Left cardiac atrium (tissue), 4 donors: Measurements from ENCODE around the gene RLF. TPM values are rescaled to one million over a fixed set of nuclear protein-coding genes. Genes with fewer than 3 reads are reported as not detected.
"Not testable (repeated sequence)": the region's sequence is repeated elsewhere in the genome, so short reads cannot be mapped to it uniquely, and the experiment has no call there.

Experiments used
- ATAC-seq, 2 donors: fragments of 200-7000 bp; cut with Tn5 transposase; one replicate each; pipeline ENCODE4 v1.9.1; 2020; ENCODE audit warnings: mild to moderate bottlenecking in 2 of 2, moderate library complexity in 2 of 2
- DNase-seq: peaks from one replicate; pipeline ENCODE4 v3.0.0-alpha.2; 2020
- intact Hi-C, 2 donors: fragments of 100-400 bp; cut with DNase I; formaldehyde crosslinking; loops; one replicate each; pipeline versions ENCODE4 v1.14.1 to v1.15.1; 2022 to 2023
- total RNA-seq, 2 donors: library from RNA; stranded (reverse); fragmentation: NEBNext Ultra II Directional; extraction: Animal tissue kit (Norgen Biotek cat#: 25700); gene quantifications; one replicate each; pipeline ENCODE4 v1.2.1, GENCODE V29; 2021
- donor health status: DM: no; HTN: yes; CAD: no.
- donor health status: DM: no; HTN: yes; CAD: no; lungs with severe emphysema.
- donor health status: DM: yes; HTN: yes; CAD: no.
- donor health status: Dilated cardiomyopathy.

Gene RLF
- total RNA-seq, 2 donors from 2014 or later = 11.7 to 13.9 TPM

DNA sequence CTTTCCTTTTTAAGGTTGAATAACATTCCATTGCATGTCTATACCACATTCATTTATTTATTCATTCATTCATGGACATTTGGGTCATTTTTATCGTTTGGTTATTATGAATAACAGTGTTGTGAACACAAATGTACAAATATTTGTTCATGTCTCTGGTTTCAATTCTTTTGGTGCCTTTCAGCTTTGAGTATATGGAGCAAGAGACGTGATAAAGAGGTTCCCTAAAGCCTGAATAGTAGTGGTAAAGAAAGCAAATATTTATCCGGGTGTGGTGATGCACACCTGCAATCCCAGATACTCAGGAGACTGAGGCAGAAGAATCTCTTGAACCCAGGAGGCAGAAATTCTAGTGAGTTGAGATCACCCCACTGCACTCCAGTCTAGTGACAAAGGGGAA is 5.3 kb upstream of the RLF start:
- intact Hi-C loops = no loop called here
- DNase-seq (no peak), ATAC-seq (no peak)

DNA sequence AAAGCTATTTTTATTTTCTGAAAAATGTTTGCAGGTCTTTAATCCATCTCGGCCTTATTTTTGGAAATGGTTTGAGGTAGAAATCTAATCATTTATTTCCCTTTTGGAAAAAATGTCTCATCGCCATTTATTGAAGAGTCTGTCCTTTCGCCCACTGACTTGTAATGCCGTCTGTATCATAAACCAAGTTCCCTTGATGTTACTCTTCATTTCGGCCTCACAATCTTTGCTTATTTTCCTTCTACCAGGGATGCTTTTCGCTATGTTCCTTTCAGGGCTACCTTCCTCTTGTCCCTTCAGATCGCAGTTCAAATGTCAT is 422 bp upstream of the RLF start:
- intact Hi-C loops = no loop called here
- ATAC-seq (no peak), DNase-seq (no peak)

- intact Hi-C loops = no loop called here
- ATAC-seq (peak in 1 of 2 donors; percentile 42), DNase-seq (no peak)
These were observed 756 bp downstream of the RLF start for GRCh38 chr1:40161888-40162397.

- DNase-seq = no peak
- intact Hi-C loops = no loop called here
- no peak for ATAC-seq
These were observed 1.7 kb downstream of the RLF start for GRCh38 chr1:40162753-40163441.

DNA sequence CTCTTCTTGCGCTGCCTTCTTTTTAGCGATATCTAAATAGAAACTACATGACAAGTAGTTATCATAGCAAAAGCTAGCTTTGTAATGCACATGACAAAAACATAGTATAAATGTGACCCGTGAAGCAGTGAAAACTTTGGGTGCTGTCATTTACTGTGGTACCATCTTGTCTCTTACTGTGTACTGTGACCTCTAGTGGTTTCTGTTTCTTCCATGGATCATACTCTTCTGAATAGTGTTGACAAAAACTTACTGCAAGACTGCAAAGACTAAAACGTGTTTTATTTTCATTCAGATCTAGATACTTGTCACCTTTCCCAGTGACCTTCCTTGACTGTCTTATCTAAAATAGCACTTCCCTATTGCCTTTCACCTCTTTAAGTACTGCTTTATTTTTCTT is 6.1 kb downstream of the RLF start:
- DNase-seq (no peak), ATAC-seq (no peak)
- intact Hi-C loops = no loop called here

DNA sequence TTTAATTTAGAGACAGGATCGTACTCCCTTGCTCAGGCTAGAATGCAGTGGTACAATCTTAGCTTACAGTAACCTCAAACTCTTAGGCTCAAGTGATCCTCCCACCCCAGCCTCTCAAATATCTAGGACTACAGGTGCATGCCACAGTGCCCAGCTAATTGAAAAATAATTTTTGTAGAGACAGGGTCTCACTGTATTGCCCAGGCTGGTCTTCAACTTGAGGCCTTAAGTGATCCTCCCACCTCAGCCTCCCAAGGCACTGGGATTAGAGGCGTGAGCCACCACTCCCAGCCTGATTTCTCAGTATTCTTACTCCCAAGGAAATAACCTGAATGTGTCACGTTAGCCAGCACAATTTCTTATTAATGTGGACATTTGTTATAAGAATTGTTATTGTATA is 9.8 kb downstream of the RLF start:
- ATAC-seq = no peak
- no peak for DNase-seq
- intact Hi-C loops = no loop called here

- ATAC-seq (no peak), DNase-seq (no peak)
- intact Hi-C loops = no loop called here
These were observed 13.6 kb downstream of the RLF start for GRCh38 chr1:40174788-40175187.

GRCh38 chr1:40176989-40177388 is 15.8 kb downstream of the RLF start:
- intact Hi-C loops, ATAC-seq, DNase-seq: not testable (repeated sequence)

GRCh38 chr1:40178200-40178599 is 17.0 kb downstream of the RLF start:
- no peak for DNase-seq
- no peak for ATAC-seq
- intact Hi-C loops = no loop called here

- ATAC-seq = no peak
- DNase-seq = no peak
- intact Hi-C loops = no loop called here
These were observed 18.4 kb downstream of the RLF start for GRCh38 chr1:40179496-40180089.

GRCh38 chr1:40183055-40183710 is 22.0 kb downstream of the RLF start:
- peak in 1 of 2 donors; percentile 19 for ATAC-seq
- intact Hi-C loops = no loop called here
- DNase-seq = no peak

GRCh38 chr1:40184193-40184592 is 23.0 kb downstream of the RLF start:
- DNase-seq = no peak
- intact Hi-C loops = no loop called here
- no peak for ATAC-seq

- DNase-seq (no peak), ATAC-seq (peak in 1 of 2 donors; percentile 42)
- intact Hi-C loops = no loop called here
These were observed 25.0 kb downstream of the RLF start for GRCh38 chr1:40185951-40186864.

DNA sequence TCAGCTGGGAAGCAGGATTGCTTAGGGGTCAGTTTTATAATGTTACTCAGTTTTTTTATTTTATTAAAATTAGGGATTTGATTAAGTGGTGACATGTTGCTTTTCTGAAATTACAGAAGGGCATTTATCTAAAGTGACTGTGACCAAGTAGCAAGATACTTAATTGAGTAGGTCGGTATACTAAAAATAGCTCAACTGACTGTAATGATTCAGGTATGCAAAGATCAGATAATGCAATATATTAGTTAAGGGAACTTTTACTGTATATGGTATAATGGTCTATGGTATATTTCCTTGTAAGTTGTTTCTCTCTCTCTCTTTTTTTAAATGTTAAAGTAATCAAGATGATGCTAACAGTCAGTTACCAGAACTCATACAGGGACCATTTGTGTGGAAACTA is 26.2 kb downstream of the RLF start:
- ATAC-seq = no peak
- no peak for DNase-seq
- intact Hi-C loops = no loop called here

DNA sequence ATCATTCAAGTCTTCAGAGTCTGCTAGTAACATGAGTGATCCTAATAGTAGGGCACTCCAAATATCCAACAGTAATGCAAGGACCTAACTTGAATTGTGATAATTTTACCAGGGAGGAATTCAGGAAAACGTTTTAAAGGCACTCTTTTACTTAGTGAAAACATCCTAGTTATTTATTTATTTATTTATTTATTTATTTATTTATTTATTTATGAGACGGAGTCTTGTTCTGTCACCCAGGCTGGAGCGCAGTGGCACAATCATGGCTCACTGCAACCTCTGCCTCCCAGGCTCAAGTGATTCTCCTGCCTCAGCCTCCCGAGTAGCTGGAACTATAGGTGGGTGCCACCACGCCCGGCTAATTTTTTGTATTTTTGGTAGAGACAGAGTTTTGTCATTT is 33.5 kb downstream of the RLF start:
- ATAC-seq, DNase-seq, intact Hi-C loops: not testable (repeated sequence)

GRCh38 chr1:40197656-40198055 is 36.5 kb downstream of the RLF start:
- intact Hi-C loops = no loop called here
- no peak for DNase-seq
- ATAC-seq = no peak

DNA sequence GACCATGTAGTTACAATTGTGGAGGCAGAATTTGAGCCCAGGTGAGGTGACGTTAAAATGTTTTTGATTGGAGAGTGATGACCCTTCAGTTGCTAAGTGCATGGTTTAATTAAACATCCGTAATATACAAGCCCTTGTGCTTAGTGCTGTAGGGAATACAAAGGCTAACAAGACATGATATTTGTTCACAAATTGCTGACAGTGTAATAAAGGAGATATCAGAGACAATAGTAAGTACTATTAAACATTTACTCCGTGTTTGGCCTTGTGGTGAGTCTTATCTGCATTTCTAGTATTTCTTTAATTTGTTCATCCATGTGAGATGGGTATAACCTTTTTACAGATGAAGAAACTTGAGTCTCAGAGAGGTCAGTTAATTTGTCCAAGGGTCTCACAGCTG is 37.9 kb downstream of the RLF start:
- intact Hi-C loops = no loop called here
- DNase-seq = no peak
- no peak for ATAC-seq

GRCh38 chr1:40204856-40205255 is 43.7 kb downstream of the RLF start:
- intact Hi-C loops = no loop called here
- DNase-seq (no peak), ATAC-seq (no peak)

GRCh38 chr1:40210511-40211204 is 49.5 kb downstream of the RLF start:
- intact Hi-C loops = no loop called here
- no peak for ATAC-seq
- no peak for DNase-seq
